GM12892 (cell line): ENCODE data around the gene CATSPERE.

Source experiments
- DNase-seq: peaks from one replicate; pipeline ENCODE4 v3.0.0; 2011; ENCODE audit not compliant: insufficient read length
- FAIRE-seq: peaks from 2 replicates; lab custom pipeline; 2011; peaks lifted over from hg19 to GRCh38; lab: Jason Lieb, UNC
- POLR2A ChIP-seq: IDR thresholded peaks from 2 replicates; pipeline ENCODE4 v1.6.1; 2011; ENCODE audit warnings: low read depth, low read length, control low read depth
- POLR2AphosphoS5 ChIP-seq: IDR thresholded peaks from 2 replicates; pipeline ENCODE4 v1.6.1; 2011; ENCODE audit warnings: low read depth, low read length, control low read depth
- TAF1 ChIP-seq: IDR thresholded peaks from 2 replicates; pipeline ENCODE4 v1.6.1; 2011; ENCODE audit warnings: low read depth, mild to moderate bottlenecking, control low read depth, low read length, borderline replicate concordance

Gene CATSPERE

DNA sequence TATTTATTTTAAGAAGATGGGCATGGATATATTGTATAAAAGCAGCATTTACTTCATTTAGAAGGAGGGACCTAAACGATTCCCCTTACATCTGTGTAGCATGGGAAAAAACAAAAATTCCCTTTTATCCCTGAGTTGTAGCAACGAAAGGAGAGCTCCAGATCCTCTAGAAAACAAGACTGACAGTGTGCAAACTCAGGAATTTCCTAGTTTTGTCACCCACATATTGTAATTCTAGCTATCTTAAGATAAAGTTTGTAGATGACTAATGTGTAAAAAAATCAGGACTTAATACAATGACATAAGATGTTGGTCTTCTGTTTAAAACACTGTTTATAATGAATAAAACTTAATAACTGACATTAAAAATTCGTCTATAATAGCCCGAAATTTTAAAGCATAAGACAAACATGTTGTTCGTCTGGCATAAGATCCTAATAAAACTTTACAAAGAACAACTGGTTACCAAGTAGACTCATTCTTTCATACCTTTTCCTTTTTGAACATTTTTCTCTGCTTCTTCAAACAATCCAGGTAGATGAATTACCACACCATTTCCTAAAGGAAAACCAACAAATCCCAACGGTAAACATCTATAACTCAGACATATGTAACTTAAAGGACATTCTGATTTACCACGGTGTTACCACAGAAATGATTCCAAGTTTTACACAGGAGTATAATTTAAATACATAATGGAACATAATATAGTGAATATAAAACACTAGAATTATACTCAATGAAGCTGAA is 24.6 kb upstream of the CATSPERE start:
- FAIRE-seq = peak; percentile 66
- TF ChIP-seq POLR2AphosphoS5 (no peak), TAF1 (no peak), POLR2A (no peak)

DNA sequence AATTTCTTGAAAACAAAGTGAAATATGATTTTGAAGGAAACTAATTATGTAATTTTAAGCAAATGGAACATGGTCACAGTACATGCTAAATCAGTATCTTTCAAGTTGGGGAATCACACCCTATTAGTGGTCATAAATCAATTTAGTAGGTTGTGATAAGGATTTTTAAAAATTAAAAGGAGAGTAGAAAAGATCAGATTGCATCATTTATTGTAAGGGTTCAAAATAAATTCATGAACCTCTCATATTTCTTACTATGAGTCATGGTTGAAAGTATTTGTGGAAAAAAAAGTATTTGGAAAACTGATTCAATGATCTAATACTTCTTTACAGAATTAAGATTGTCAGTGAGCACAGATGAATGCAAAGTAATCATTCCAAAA is 24.0 kb upstream of the CATSPERE start:
- FAIRE-seq (no peak), DNase-seq (no peak)
- TF ChIP-seq POLR2AphosphoS5 (no peak), POLR2A (no peak), TAF1 (no peak)

More for the DNA sequence above, 24.6 kb upstream of the CATSPERE start:
- DNase-seq = no peak

DNA sequence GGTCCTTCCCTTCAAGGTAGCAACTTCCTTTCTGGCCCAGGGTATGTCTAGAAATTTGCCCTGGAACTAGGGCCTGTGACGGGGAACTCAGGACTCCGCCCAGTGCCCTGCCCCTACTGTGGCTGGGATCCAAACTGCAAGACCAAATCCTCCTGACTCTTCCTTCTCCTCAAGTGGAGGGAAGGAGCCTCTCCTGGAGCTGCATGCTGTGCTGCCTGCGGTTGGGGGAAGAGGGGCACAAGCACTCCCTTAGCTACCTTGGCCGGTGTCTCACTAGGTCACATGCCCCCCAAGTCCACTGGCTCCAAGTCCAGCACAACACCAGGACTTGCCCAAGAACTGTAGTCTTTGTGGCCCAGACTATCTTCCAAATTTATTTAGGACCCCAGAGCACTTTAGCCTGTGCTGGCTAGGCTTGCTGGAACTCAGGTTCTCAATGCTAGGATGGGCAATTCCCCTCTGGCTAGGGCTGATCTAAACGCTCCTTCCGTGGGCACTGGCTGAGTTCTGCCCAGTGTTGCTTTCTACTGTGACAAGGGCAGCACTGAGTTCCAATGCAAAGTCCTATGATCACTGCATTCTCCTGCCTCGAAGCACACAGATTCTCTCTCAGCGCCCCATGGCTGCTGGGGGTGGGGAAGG is 21.6 kb upstream of the CATSPERE start:
- DNase-seq (no peak), FAIRE-seq (no peak)
- TF ChIP-seq POLR2A (peak; percentile 38; the same call in 1 of the 2 replicates), POLR2AphosphoS5 (peak; percentile 55; the same call in 1 of the 2 replicates), TAF1 (no peak)

DNA sequence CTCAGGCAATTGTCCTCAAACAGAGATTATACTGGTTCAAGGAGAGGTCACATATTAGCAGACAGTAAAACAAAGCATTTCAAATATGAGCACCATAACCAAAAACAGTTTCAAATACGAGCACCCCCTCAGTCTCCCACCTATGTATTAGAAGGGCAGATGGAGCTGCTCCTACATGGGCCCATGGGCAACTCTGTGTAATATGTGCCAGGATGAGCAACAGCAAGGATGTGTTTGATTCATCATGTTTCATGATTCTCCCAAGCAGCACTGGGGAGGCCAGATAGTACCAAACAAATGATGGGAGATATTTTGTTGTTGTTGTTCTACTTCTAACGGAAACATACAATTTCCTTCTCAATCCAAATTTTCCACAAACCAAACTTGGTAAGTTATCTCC is 18.2 kb upstream of the CATSPERE start:
- no peak for DNase-seq
- no peak for FAIRE-seq

DNA sequence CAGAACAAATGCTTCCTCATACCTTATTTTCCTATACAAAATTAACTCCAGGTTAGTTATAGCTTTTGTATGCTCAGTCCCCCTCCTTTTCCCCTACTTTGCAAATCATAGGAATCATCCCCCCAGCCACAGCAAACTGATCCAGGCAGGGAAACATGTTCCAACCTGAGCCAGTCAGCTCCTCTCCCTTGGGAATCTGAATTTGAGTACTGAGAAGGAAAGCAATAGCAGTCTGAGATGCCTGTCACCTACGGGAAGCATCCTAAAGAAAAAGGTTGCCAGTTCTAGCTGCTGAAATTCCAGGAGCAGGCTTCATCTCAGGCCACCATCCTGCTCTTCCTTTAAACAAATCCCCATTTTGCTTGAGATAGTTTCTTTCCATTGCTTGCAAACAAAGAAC is 16.2 kb upstream of the CATSPERE start:
- DNase-seq = no peak
- no peak for FAIRE-seq
- TF ChIP-seq POLR2A (no peak), POLR2AphosphoS5 (no peak), TAF1 (no peak)

More for the DNA sequence above, 18.2 kb upstream of the CATSPERE start:
- TF ChIP-seq POLR2AphosphoS5 = no peak
- no peak for TF ChIP-seq TAF1
- no peak for TF ChIP-seq POLR2A

DNA sequence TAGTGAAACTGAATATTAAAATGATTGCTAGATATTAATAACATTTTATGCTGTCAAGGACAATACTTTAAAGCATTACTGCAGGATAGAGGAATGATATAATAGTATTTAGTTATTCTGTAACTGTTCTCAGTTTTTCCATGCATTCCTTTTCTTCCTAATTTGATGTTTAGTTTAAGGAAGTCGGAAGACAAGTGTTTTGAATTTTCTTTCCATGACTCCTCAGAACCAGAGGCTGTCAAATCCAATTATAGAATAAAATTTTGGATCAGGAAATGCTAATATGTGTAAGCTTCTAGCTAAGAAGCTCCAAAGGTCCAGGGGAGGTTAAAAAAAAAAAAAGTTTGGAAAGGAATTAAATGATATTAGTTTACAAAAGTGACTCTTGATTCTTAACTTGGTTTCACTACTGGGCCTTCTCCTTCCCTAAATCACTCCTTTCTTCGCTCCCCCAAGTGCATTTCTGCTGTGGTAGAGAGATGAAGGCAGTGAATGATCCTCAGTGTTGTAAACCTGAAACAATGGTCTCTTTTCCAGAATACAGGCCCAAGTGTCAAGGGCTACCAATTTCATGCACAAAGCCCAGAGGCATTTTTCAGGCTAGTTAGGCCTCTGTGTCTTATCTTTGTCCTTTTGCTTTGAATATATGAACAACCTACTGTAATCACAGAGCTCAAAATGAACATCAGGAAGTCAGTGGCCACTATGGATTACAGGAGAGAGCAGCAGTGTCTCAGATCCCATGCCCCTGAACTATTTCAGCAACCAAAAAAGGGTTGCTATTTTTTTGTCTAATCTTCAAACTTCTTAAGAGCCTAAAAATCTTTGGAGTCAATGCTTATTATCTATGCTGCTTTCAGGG is 15.5 kb upstream of the CATSPERE start:
- FAIRE-seq (no peak), DNase-seq (no peak)
- TF ChIP-seq TAF1 (no peak), POLR2AphosphoS5 (no peak), POLR2A (no peak)

DNA sequence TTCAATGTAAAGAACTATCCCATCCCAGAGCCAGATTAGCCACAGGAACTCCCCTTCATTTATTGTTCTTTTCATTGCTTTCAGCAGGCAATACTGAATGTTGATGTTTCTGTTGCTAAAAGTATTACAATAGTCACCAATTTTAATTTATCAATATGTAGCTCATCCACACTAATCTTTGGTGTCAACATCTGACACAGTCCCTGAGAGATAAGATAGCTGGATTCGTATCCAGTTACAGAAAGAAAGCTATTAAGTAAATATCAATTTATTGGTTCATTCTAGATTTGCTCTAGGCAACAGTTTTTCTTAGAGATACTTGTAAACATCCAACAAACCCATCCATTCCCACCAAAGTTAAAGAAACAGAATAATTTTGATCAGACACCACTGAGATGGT is 14.0 kb upstream of the CATSPERE start:
- DNase-seq (no peak), FAIRE-seq (no peak)
- no peak for TF ChIP-seq TAF1
- no peak for TF ChIP-seq POLR2AphosphoS5
- TF ChIP-seq POLR2A = no peak

DNA sequence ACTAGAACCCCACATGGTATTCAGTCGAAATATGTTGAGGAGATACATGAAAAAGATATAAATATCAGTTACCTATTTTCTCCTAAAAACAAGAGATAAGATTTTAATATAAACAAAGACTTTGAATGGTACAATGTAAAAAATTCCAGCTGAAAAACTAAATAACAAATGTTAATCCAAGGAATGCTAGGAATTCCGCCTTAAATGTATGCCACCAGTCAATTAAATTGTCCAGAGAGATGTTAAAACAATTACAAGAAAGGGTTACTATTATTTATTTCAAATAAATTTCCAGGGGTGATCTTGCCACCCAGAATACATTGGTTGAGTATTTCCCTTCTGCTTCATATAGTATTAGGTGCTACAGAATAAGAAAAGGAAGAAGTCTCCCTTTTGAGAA is 13.5 kb upstream of the CATSPERE start:
- FAIRE-seq (no peak), DNase-seq (no peak)
- TF ChIP-seq POLR2AphosphoS5 (no peak), POLR2A (no peak), TAF1 (no peak)

DNA sequence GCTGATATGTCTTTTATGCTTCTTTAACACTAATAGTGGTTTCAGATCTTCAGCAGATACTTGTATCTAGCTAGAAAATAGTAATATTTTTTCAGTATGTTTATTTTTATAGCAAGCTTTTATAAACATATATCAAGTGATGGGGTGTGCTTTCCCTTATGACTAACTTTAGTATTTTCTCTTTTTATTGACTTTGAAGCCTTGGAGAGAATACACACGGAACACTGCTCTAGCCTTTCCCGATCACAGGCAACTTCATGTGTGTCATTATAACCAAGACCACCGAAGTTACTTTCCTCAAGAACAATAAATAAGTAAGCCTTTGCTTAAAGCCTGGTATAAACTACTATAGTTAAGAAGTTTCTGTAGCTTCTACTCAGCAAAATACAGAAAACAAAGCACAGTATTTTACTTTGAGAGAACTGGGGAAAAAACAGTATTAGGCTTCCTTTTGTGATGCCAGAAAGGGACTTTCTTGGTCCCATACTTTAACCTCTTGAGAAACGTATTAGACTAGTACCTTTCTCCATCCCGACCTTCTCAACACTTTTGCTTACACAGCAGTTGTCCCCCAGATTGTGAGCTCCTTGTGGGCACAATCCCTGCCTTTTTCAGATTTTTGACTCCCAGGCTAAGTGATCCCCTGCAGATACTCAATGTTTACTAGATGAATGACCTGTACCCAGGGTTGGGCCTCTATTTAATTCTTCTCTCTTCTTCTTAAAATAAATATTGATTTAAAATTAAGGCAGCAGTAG is 12.6 kb upstream of the CATSPERE start:
- TF ChIP-seq POLR2AphosphoS5 (no peak), TAF1 (no peak), POLR2A (no peak)
- FAIRE-seq (no peak), DNase-seq (no peak)

DNA sequence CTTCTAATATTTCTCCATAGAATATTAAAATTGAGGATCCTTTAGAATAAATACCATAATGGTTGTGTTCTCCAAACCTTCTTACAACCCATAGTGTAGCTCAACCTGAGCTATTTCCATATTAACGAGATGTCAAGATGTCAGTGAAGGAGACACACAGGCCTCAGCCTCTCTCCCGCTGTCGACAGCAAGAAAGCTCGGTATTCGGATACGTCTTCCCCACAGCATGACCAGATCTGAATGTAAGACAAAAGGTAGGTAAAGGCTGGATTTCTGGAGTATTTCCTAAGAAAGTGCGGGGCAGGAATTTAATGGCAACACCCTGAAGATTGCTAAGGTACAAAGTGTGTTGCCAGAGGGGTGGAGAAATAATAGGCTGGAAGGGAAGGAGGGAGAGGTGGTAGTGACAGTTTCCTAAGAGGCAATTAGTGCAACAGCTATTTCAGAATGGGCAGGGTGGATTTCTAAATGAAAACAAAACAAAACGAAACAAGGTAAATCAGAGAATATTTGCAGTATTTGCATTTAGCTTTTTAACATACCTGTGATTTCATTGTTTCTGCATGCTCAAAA is 11.1 kb upstream of the CATSPERE start:
- TF ChIP-seq POLR2AphosphoS5 = no peak
- TF ChIP-seq TAF1 = no peak
- no peak for TF ChIP-seq POLR2A
- FAIRE-seq = peak; percentile 76
- no peak for DNase-seq
